ENCODE data around the gene DYNC2H1.

- TF ChIP-seq, protein P1, sequence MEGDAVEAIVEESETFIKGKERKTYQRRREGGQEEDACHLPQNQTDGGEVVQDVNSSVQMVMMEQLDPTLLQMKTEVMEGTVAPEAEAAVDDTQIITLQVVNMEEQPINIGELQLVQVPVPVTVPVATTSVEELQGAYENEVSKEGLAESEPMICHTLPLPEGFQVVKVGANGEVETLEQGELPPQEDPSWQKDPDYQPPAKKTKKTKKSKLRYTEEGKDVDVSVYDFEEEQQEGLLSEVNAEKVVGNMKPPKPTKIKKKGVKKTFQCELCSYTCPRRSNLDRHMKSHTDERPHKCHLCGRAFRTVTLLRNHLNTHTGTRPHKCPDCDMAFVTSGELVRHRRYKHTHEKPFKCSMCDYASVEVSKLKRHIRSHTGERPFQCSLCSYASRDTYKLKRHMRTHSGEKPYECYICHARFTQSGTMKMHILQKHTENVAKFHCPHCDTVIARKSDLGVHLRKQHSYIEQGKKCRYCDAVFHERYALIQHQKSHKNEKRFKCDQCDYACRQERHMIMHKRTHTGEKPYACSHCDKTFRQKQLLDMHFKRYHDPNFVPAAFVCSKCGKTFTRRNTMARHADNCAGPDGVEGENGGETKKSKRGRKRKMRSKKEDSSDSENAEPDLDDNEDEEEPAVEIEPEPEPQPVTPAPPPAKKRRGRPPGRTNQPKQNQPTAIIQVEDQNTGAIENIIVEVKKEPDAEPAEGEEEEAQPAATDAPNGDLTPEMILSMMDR (IDR thresholded peaks at IDR 0.05; ENCODE audit: insufficient read depth, low read length), result no peak
- TF ChIP-seq POLR2AphosphoS5 (IDR thresholded peaks at IDR 0.05; ENCODE audit: low read depth), result no peak
- TF ChIP-seq SPI1 (IDR thresholded peaks at IDR 0.05; ENCODE audit: borderline replicate concordance, low read depth), result no peak
These were observed 110.9 kb downstream of the DYNC2H1 start for GRCh38 chr11:103220133-103220532.

Data from HL-60 (cell line).